Mammary epithelial cell (primary cell): ENCODE data around the gene GPBP1.

Source experiments
- EZH2 ChIP-seq: IDR thresholded peaks from 2 replicates; pipeline ENCODE4 v1.6.1; 2012; ENCODE audit warnings: low read length, inconsistent platforms, borderline replicate concordance
- TF ChIP-seq, protein P1 (sequence below), 2 donors: IDR thresholded peaks in 1 of 2; conservative IDR thresholded peaks in 1 of 2; 2 replicates each; pipeline ENCODE4 v1.5.1; 2011 to 2012; ENCODE audit warnings: inconsistent platforms in 2 of 2, low read length in 2 of 2, mild to moderate bottlenecking in 2 of 2, control low read depth in 1 of 2, low read depth in 1 of 2; ENCODE audit not compliant: insufficient read depth in 1 of 2; ENCODE audit errors: extremely low read depth in 1 of 2

DNA sequence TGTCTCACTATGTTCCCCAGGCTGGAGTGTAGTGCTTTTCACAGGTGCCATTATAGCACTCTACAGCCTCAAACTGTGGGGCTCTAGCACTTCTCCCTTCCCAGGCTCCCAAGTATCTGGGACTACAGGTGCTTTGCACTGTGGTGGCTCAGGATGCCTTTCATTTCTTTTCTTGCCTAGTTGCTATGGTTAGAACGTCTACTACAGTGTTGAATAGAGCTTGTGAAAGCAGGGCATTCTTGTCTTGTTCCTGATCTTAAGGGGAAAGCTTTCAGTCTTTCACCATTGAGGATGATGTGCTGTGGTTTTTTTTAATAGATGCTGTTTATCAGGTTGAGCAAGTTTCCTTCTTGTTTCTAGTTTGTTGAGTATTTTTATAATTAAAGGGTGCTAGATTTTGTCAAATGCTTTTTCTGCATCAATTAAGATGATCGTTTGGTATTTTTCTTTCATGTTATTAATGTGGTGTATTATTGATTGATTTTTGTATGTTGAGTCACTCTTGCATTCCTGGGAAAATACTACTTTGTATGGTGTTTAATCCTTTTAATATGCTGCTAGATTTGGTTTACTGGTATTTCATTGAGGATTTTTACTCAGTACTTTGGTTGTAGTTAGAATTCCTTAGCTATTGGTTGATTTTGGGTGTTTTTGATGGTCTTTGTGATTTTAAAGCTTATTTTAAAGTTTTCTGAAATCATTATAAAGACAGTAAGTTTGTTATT lies 35.6 kb downstream of the GPBP1 start:
- TF ChIP-seq, protein P1, sequence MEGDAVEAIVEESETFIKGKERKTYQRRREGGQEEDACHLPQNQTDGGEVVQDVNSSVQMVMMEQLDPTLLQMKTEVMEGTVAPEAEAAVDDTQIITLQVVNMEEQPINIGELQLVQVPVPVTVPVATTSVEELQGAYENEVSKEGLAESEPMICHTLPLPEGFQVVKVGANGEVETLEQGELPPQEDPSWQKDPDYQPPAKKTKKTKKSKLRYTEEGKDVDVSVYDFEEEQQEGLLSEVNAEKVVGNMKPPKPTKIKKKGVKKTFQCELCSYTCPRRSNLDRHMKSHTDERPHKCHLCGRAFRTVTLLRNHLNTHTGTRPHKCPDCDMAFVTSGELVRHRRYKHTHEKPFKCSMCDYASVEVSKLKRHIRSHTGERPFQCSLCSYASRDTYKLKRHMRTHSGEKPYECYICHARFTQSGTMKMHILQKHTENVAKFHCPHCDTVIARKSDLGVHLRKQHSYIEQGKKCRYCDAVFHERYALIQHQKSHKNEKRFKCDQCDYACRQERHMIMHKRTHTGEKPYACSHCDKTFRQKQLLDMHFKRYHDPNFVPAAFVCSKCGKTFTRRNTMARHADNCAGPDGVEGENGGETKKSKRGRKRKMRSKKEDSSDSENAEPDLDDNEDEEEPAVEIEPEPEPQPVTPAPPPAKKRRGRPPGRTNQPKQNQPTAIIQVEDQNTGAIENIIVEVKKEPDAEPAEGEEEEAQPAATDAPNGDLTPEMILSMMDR (conservative IDR thresholded peaks at IDR 0.05 in 1 of 2, IDR thresholded peaks at IDR 0.05 in 1 of 2; ENCODE audit: extremely low read depth in 1 of 2, insufficient read depth in 1 of 2, low read depth in 1 of 2, low read length in 2 of 2) = no peak
- TF ChIP-seq EZH2 = no peak
